ENCODE data around the gene GSTM4. TPM values are rescaled to one million over a fixed set of nuclear protein-coding genes. Genes with fewer than 3 reads are reported as not detected.

GSTM4 gene
- polyA plus RNA-seq, 1 donor from 2014 or later, result 0.71 TPM

DNA sequence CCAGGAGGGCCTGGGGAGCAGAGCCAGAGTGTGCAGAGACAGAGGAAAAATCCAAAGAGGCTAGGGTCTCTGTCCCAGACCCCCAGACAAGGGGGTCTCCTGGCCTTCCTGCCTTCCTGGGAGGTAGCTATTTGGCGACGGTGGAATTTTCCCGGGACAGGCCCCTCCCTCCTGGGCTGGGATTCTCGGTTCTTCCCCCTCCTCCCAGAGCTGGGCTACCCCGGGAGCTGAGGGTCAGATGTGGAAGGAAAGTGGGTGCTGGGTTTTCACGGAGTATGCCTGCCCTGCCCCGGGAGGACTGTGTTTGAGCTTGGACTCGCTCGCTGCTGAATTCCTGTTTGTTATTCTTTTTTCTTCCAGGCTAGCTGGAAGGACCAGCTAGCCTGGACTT lies 35.5 kb upstream of the GSTM4 start:
- Histone ChIP-seq H2AFZ (ENCODE audit: low read depth, low read length) (peak overlapping the region; percentile 75), H3K9me2 (ENCODE audit: insufficient read depth, low read length) (no peaks in the 10 kb centered on the region), H3K27me3 (ENCODE audit: insufficient read depth, low read depth, low read length) (no peaks in the 10 kb centered on the region), H3K9ac (ENCODE audit: low read length) (peak overlapping the region; percentile 86), H4K20me1 (ENCODE audit: insufficient read depth) (no peaks in the 10 kb centered on the region), H3K36me3 (ENCODE audit: insufficient read depth, low read length) (no peaks in the 10 kb centered on the region), H3K4me3 (ENCODE audit: low read length) (peak overlapping the region; percentile 66), H3K4me2 (ENCODE audit: low read length) (peak overlapping the region; percentile 97), H3K9me3 (ENCODE audit: low read length) (no peaks in the 10 kb centered on the region), H3K79me2 (replicated peaks; ENCODE audit: insufficient read depth, low read length) (peaks cover 38% of the 10 kb centered on the region), H3F3A (ENCODE audit: insufficient read depth, low read length, poor library complexity, severe bottlenecking) (no peaks in the 10 kb centered on the region), H3K27ac (ENCODE audit: low read length) (peak overlapping the region; percentile 94)
- no peak for TF ChIP-seq EP300 (conservative IDR thresholded peaks at IDR 0.05; ENCODE audit: poor library complexity, severe bottlenecking)
- no peak for TF ChIP-seq SMC3 (conservative IDR thresholded peaks at IDR 0.05; ENCODE audit: poor library complexity)
- no peak for TF ChIP-seq TAF1 (IDR thresholded peaks at IDR 0.05; ENCODE audit: low read depth)
- no peak for TF ChIP-seq MXI1 (conservative IDR thresholded peaks at IDR 0.05; ENCODE audit: poor library complexity, severe bottlenecking)
- no peak for TF ChIP-seq CTCF (IDR thresholded peaks at IDR 0.05; ENCODE audit: poor library complexity, severe bottlenecking)
- TF ChIP-seq EZH2 (IDR thresholded peaks at IDR 0.05; ENCODE audit: borderline replicate concordance, insufficient read depth, low read length, poor library complexity, severe bottlenecking), result no peak
- no peak for TF ChIP-seq RAD21 (conservative IDR thresholded peaks at IDR 0.05)
- TF ChIP-seq POLR2AphosphoS5 (IDR thresholded peaks at IDR 0.05), result no peak
- TF ChIP-seq, protein P1, sequence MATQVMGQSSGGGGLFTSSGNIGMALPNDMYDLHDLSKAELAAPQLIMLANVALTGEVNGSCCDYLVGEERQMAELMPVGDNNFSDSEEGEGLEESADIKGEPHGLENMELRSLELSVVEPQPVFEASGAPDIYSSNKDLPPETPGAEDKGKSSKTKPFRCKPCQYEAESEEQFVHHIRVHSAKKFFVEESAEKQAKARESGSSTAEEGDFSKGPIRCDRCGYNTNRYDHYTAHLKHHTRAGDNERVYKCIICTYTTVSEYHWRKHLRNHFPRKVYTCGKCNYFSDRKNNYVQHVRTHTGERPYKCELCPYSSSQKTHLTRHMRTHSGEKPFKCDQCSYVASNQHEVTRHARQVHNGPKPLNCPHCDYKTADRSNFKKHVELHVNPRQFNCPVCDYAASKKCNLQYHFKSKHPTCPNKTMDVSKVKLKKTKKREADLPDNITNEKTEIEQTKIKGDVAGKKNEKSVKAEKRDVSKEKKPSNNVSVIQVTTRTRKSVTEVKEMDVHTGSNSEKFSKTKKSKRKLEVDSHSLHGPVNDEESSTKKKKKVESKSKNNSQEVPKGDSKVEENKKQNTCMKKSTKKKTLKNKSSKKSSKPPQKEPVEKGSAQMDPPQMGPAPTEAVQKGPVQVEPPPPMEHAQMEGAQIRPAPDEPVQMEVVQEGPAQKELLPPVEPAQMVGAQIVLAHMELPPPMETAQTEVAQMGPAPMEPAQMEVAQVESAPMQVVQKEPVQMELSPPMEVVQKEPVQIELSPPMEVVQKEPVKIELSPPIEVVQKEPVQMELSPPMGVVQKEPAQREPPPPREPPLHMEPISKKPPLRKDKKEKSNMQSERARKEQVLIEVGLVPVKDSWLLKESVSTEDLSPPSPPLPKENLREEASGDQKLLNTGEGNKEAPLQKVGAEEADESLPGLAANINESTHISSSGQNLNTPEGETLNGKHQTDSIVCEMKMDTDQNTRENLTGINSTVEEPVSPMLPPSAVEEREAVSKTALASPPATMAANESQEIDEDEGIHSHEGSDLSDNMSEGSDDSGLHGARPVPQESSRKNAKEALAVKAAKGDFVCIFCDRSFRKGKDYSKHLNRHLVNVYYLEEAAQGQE (IDR thresholded peaks at IDR 0.05; ENCODE audit: borderline replicate concordance), result no peak

DNA sequence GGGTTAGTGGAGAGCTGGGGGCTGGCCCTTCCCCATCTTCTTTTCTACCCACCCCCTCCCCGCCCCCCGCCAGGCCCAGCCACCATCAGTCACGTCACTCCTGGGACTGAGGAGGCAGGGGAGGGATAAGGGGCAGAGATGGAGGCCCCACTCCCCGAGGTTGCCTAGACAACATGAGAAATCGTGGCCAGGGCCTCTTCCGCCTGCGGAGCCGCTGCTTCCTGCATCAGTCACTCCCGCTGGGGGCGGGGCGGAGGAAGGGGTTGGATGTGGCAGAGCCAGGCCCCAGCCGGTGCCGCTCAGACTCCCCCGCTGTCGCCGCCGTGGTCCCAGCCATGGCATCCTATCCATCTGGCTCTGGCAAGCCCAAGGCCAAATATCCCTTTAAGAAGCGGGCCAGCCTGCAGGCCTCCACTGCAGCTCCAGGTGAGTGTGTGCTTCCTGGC lies 35.0 kb upstream of the GSTM4 start:
- Histone ChIP-seq H3K4me3 (ENCODE audit: low read length) (peak overlapping the region; percentile 66), H3F3A (ENCODE audit: insufficient read depth, low read length, poor library complexity, severe bottlenecking) (no peaks in the 10 kb centered on the region), H3K27me3 (ENCODE audit: insufficient read depth, low read depth, low read length) (no peaks in the 10 kb centered on the region), H3K27ac (ENCODE audit: low read length) (peak overlapping the region; percentile 94), H3K4me2 (ENCODE audit: low read length) (peak overlapping the region; percentile 97), H3K36me3 (ENCODE audit: insufficient read depth, low read length) (no peaks in the 10 kb centered on the region), H4K20me1 (ENCODE audit: insufficient read depth) (no peaks in the 10 kb centered on the region), H3K9me2 (ENCODE audit: insufficient read depth, low read length) (no peaks in the 10 kb centered on the region), H3K9me3 (ENCODE audit: low read length) (no peaks in the 10 kb centered on the region), H3K9ac (ENCODE audit: low read length) (peak overlapping the region; percentile 86), H2AFZ (ENCODE audit: low read depth, low read length) (peak overlapping the region; percentile 75), H3K79me2 (replicated peaks; ENCODE audit: insufficient read depth, low read length) (peaks cover 38% of the 10 kb centered on the region)
- peak; percentile 43 for TF ChIP-seq EP300 (conservative IDR thresholded peaks at IDR 0.05; ENCODE audit: poor library complexity, severe bottlenecking)
- TF ChIP-seq TAF1 (IDR thresholded peaks at IDR 0.05; ENCODE audit: low read depth), result no peak
- TF ChIP-seq POLR2AphosphoS5 (IDR thresholded peaks at IDR 0.05), result peak; percentile 79
- TF ChIP-seq, protein P1 (IDR thresholded peaks at IDR 0.05; ENCODE audit: borderline replicate concordance), result no peak
- peak; percentile 64 for TF ChIP-seq MXI1 (conservative IDR thresholded peaks at IDR 0.05; ENCODE audit: poor library complexity, severe bottlenecking)
- TF ChIP-seq SMC3 (conservative IDR thresholded peaks at IDR 0.05; ENCODE audit: poor library complexity), result peak; percentile 27
- TF ChIP-seq EZH2 (IDR thresholded peaks at IDR 0.05; ENCODE audit: borderline replicate concordance, insufficient read depth, low read length, poor library complexity, severe bottlenecking), result no peak
- TF ChIP-seq CTCF (IDR thresholded peaks at IDR 0.05; ENCODE audit: poor library complexity, severe bottlenecking), result peak; percentile 23
- TF ChIP-seq RAD21 (conservative IDR thresholded peaks at IDR 0.05), result peak; percentile 45
